SK-N-SH (cell line): Measurements from ENCODE around the gene ENTPD8. TPM values are rescaled to one million over a fixed set of nuclear protein-coding genes. Genes with fewer than 3 reads are reported as not detected.

Source experiments
- CTCF ChIA-PET: fragments of 300-600, 350-600 bp; formaldehyde crosslinking; extraction: SDS; loops from one replicate; lab custom pipeline; 2021; lab: Yijun Ruan, JAX
- POLR2A ChIA-PET: fragments of 350-600 bp; sonication (Branson Sonifier 250); formaldehyde crosslinking; extraction: SDS; loops from one replicate; lab custom pipeline; 2020; ENCODE audit warnings: antibody characterized with exemption, inconsistent platforms; lab: Yijun Ruan, JAX
- DNase-seq: peaks from one replicate; pipeline ENCODE4 v3.0.0; 2012
- H2AFZ ChIP-seq: fragments of 200-600 bp; sonication (generic); 2 replicates; pipeline ENCODE4 v1.8.1; 2016; ENCODE audit warnings: antibody characterized with exemption, mild to moderate bottlenecking, low read depth
- H3F3A ChIP-seq: fragments of 200-600 bp; sonication (generic); replicated peaks from 2 replicates; pipeline ENCODE3; 2016; ENCODE audit warnings: antibody characterized with exemption, mild to moderate bottlenecking; ENCODE audit not compliant: insufficient read depth
- H3K27ac ChIP-seq, 2 experiments: fragments of 200-500 bp in 1 of 2; fragments of 200-600 bp in 1 of 2; sonication (Bioruptor generic) in 1 of 2; sonication (generic), shearing (Covaris generic) in 1 of 2; 2 replicates each; pipeline versions ENCODE4 v1.5.1 to v1.6.1; 2014 to 2016; ENCODE audit warnings: low read depth in 2 of 2, inconsistent platforms in 1 of 2, low read length in 1 of 2, mild to moderate bottlenecking in 1 of 2, mixed read lengths in 1 of 2
- H3K27me3 ChIP-seq: fragments of 200-600 bp; sonication (generic), shearing (Covaris generic); 2 replicates; pipeline ENCODE4 v1.6.1; 2016; ENCODE audit warnings: mixed run types; ENCODE audit not compliant: insufficient read depth
- H3K36me3 ChIP-seq, 2 experiments: fragments of 200-500 bp in 1 of 2; fragments of 200-600 bp in 1 of 2; sonication (Bioruptor generic) in 1 of 2; sonication (generic) in 1 of 2; replicated peaks in 1 of 2; 2 replicates each; pipeline versions ENCODE3 to v1.5.1; 2014 to 2016; ENCODE audit warnings: low read length in 1 of 2, mild to moderate bottlenecking in 1 of 2; ENCODE audit not compliant: insufficient read depth in 2 of 2, control insufficient read depth in 1 of 2
- H3K4me1 ChIP-seq, 2 experiments: fragments of 200-500 bp in 1 of 2; fragments of 200-600 bp in 1 of 2; sonication (Bioruptor generic) in 1 of 2; sonication (generic), shearing (Covaris generic) in 1 of 2; 2 replicates each; pipeline versions ENCODE4 v1.5.1 to v1.6.1; 2014 to 2016; ENCODE audit warnings: low read depth in 1 of 2, low read length in 1 of 2, mixed run types in 1 of 2; ENCODE audit not compliant: insufficient read depth in 2 of 2, control insufficient read depth in 1 of 2
- H3K4me2 ChIP-seq: fragments of 200-600 bp; sonication (generic), shearing (Covaris generic); 2 replicates; pipeline ENCODE4 v1.6.1; 2017; ENCODE audit warnings: mixed run types
- H3K4me3 ChIP-seq, 2 experiments: fragments of 200-500 bp in 1 of 2; fragments of 200-600 bp in 1 of 2; sonication (Bioruptor generic) in 1 of 2; sonication (generic), shearing (Covaris generic) in 1 of 2; 2 replicates each; pipeline versions ENCODE4 v1.5.1 to v1.8.1; 2014 to 2016; ENCODE audit warnings: low read depth in 2 of 2, inconsistent platforms in 1 of 2, low read length in 1 of 2, mild to moderate bottlenecking in 1 of 2, mixed read lengths in 1 of 2, moderate library complexity in 1 of 2
- H3K79me2 ChIP-seq: fragments of 200-600 bp; sonication (generic); 2 replicates; pipeline ENCODE4 v1.8.1; 2017; ENCODE audit warnings: mild to moderate bottlenecking; ENCODE audit not compliant: insufficient read depth
- H3K9ac ChIP-seq: fragments of 200-600 bp; sonication (generic); 2 replicates; pipeline ENCODE4 v1.6.1; 2017; ENCODE audit warnings: mixed run types
- H3K9me2 ChIP-seq: fragments of 200-600 bp; sonication (generic); 2 replicates; pipeline ENCODE4 v1.6.1; 2017; ENCODE audit warnings: mixed run types
- H3K9me3 ChIP-seq: fragments of 200-600 bp; sonication (generic); 2 replicates; pipeline ENCODE4 v1.6.1; 2017; ENCODE audit warnings: mixed run types, mild to moderate bottlenecking, moderate library complexity
- H4K20me1 ChIP-seq: fragments of 200-600 bp; sonication (generic); 2 replicates; pipeline ENCODE4 v1.6.1; 2017; ENCODE audit warnings: mild to moderate bottlenecking, mixed run types; ENCODE audit not compliant: insufficient read depth
- CHD2 ChIP-seq: fragments of 150-350 bp; IDR thresholded peaks from 2 replicates; pipeline ENCODE4 v1.6.1; 2018; ENCODE audit warnings: low read length; ENCODE audit not compliant: partially characterized antibody
- EP300 ChIP-seq, 2 experiments: IDR thresholded peaks; 2 replicates each; pipeline versions ENCODE4 v1.4.0 to v1.6.1; 2012; ENCODE audit warnings: borderline replicate concordance in 1 of 2, low read depth in 1 of 2, low read length in 1 of 2
- EZH2phosphoT487 ChIP-seq: fragments of 200-600 bp; sonication (generic); IDR thresholded peaks from 2 replicates; pipeline ENCODE4 v1.6.1; 2017; ENCODE audit warnings: low read depth, mixed run types, mild to moderate bottlenecking, antibody characterized with exemption, moderate library complexity, borderline replicate concordance
- GABPA ChIP-seq: IDR thresholded peaks from 2 replicates; pipeline ENCODE4 v1.4.0; 2012; ENCODE audit warnings: low read depth, mild to moderate bottlenecking
- GATA2 ChIP-seq: sonication (generic); formaldehyde crosslinking; IDR thresholded peaks from 2 replicates; pipeline ENCODE4 v1.5.0; 2020; ENCODE audit warnings: mild to moderate bottlenecking, missing genetic modification reagents
- IRF3 ChIP-seq: fragments of 150-350 bp; IDR thresholded peaks from 2 replicates; pipeline ENCODE4 v1.6.1; 2016; ENCODE audit warnings: mild to moderate bottlenecking, low read depth, low read length
- MXI1 ChIP-seq: IDR thresholded peaks from 2 replicates; pipeline ENCODE4 v1.6.1; 2012; ENCODE audit warnings: mild to moderate bottlenecking, low read depth, low read length, improper control_type of control experiment
- NFIC ChIP-seq: IDR thresholded peaks from 2 replicates; pipeline ENCODE4 v1.4.0; 2012; ENCODE audit warnings: borderline replicate concordance
- NRF1 ChIP-seq: IDR thresholded peaks from 2 replicates; pipeline ENCODE4 v1.6.1; 2012; ENCODE audit warnings: low read depth, mild to moderate bottlenecking, low read length
- PBX3 ChIP-seq: IDR thresholded peaks from 2 replicates; pipeline ENCODE4; 2012
- POLR2AphosphoS5 ChIP-seq: IDR thresholded peaks from 2 replicates; pipeline ENCODE4 v1.6.1; 2012; ENCODE audit warnings: low read depth, low read length
- RAD21 ChIP-seq: IDR thresholded peaks from 2 replicates; pipeline ENCODE4 v1.6.1; 2012; ENCODE audit warnings: mild to moderate bottlenecking, low read length
- REST ChIP-seq: IDR thresholded peaks from 2 replicates; pipeline ENCODE4 v1.6.1; 2012; ENCODE audit warnings: mild to moderate bottlenecking, low read depth, low read length, moderate library complexity
- RXRA ChIP-seq: IDR thresholded peaks from 2 replicates; pipeline ENCODE4 v1.4.0; 2012; ENCODE audit warnings: low read depth, mild to moderate bottlenecking, borderline replicate concordance
- SIN3A ChIP-seq: IDR thresholded peaks from 2 replicates; pipeline ENCODE4 v1.6.1; 2012; ENCODE audit warnings: low read depth, mild to moderate bottlenecking, low read length, moderate library complexity, borderline replicate concordance
- TAF1 ChIP-seq: IDR thresholded peaks from 2 replicates; pipeline ENCODE4 v1.6.1; 2012; ENCODE audit warnings: low read depth, mild to moderate bottlenecking, low read length, moderate library complexity, borderline replicate concordance
- YY1 ChIP-seq: IDR thresholded peaks from 2 replicates; pipeline ENCODE4 v1.4.0; 2012; ENCODE audit warnings: low read depth, mild to moderate bottlenecking
- WGBS: methylation state at CpG from one replicate; pipeline ENCODE4 v1.1.6; 2017; ENCODE audit warnings: low lambda C conversion rate; 5-methylcytosine and 5-hydroxymethylcytosine counted together
- polyA plus RNA-seq, 3 experiments: library from polyadenylated mRNA; depleted of rRNA; stranded (reverse); fragments of >200 nt; gene quantifications; 2 replicates each; pipeline ENCODE4 v1.2.3, GENCODE V29; 2012
- TF ChIP-seq, protein P1 (sequence below): IDR thresholded peaks from 2 replicates; pipeline ENCODE4 v1.4.0; 2012; ENCODE audit warnings: low read depth, borderline replicate concordance
- TF ChIP-seq, protein P2 (sequence below): IDR thresholded peaks from 2 replicates; pipeline ENCODE4 v1.4.0; 2012; ENCODE audit warnings: low read depth

The ENTPD8 gene
- polyA plus RNA-seq, 1 of the 3 experiments (the other 2 are of a cell fraction) = 0.30 TPM

DNA sequence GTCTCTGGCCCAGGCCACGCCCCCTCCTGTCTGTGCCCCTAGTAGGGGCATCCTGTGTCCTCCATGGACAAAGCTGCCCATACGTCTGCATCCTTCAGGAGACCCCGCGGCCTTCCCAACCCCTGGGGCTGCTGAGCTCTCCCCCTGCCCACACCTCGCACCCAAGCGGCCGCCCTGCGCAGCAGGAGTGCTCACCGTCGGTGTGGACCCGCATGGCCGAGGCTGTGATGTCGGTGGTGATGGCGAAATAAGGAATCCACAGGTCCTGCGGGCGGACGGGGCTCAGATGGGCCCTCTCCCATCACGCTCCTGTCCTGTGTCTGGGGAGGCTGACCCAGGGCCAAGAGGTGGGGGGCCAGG is 22.8 kb upstream of the ENTPD8 start:
- Histone ChIP-seq H3K9me2 (no peaks in the 10 kb centered on the region), H3K36me3 (no peaks in the 10 kb centered on the region), H3F3A (no peaks in the 10 kb centered on the region), H3K4me3 (no peak overlapping the region), H3K4me2 (no peak overlapping the region), H3K27ac (no peak overlapping the region), H3K27me3 (no peaks in the 10 kb centered on the region), H2AFZ (no peak overlapping the region), H3K4me1 (peaks cover 4 to 5% of the 10 kb centered on the region in 2 experiments; a peak in 2 of 4 replicates), H3K9ac (no peak overlapping the region), H3K9me3 (no peaks in the 10 kb centered on the region), H4K20me1 (no peaks in the 10 kb centered on the region), H3K79me2 (no peaks in the 10 kb centered on the region)
- TF ChIP-seq CHD2 (no peak), POLR2AphosphoS5 (no peak), IRF3 (no peak), NFIC (no peak), PBX3 (no peak), EZH2phosphoT487 (no peak), RAD21 (no peak), SIN3A (no peak), YY1 (no peak), GABPA (no peak), EP300 (IDR thresholded peaks at IDR 0.05; ENCODE audit: borderline replicate concordance in 1 of 2, low read depth in 1 of 2, low read length in 1 of 2) (no peak), TAF1 (no peak), MXI1 (no peak), REST (no peak), RXRA (no peak), NRF1 (no peak), GATA2 (CRISPR knock-in tag) (no peak)
- TF ChIP-seq, protein P1, sequence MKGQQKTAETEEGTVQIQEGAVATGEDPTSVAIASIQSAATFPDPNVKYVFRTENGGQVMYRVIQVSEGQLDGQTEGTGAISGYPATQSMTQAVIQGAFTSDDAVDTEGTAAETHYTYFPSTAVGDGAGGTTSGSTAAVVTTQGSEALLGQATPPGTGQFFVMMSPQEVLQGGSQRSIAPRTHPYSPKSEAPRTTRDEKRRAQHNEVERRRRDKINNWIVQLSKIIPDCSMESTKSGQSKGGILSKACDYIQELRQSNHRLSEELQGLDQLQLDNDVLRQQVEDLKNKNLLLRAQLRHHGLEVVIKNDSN = no peak
- TF ChIP-seq, protein P2, sequence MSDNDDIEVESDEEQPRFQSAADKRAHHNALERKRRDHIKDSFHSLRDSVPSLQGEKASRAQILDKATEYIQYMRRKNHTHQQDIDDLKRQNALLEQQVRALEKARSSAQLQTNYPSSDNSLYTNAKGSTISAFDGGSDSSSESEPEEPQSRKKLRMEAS = no peak
- CTCF ChIA-PET = interaction anchor here (1.4 kb wide), 1 partner anchor 41 kb away, joined by 3 read pairs; the partner anchor contains the start of gene EXD3
- POLR2A ChIA-PET = no interaction called here
- WGBS = 87% methylated on average over 16 of the region's 18 CpGs
- no peak for DNase-seq
